Measurements from ENCODE around the gene PPEF2.

DNA sequence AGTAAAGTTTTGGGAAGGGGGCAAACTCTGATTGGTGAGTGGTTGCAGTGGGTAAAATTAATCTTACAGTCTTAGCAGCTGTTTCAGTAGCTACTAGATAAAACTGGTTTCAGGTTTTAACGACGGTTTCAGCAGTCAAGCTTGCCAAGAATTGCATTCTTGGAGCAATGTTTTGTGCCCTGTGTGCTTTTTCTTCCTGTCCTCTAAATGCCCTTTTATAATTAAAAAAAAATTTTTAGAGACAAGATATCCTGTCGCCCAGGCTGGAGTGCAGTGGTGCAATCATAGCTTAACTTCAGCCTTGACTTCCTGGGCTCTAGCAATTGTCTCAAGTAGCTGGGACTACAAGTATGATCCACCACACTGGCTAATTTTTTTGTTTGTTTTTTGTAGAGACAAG is 6.3 kb upstream of the PPEF2 start:
- TF ChIP-seq CTCF (IDR thresholded peaks at IDR 0.05): no peak
- TF ChIP-seq POLR2A (IDR thresholded peaks at IDR 0.05): no peak
